Tibial nerve (tissue), 4 donors: ENCODE measurements around the gene AXDND1.

Experiments
- CTCF ChIP-seq, 5 experiments: fragments of 200-600 bp in 3 of 5; fragments of 450-650 bp in 2 of 5; sonication (generic) in 3 of 5; IDR thresholded peaks; one replicate each; pipeline ENCODE4 v1.5.1; 2016 to 2019; ENCODE audit warnings: antibody characterized with exemption in 5 of 5, mild to moderate bottlenecking in 3 of 5, moderate library complexity in 2 of 5
- EP300 ChIP-seq, 2 donors: sonication (generic); formaldehyde crosslinking; IDR thresholded peaks; one replicate each; pipeline ENCODE4 v1.6.1; 2017; ENCODE audit warnings: antibody characterized with exemption in 2 of 2, mild to moderate bottlenecking in 1 of 2
- POLR2A ChIP-seq, 2 donors: fragments of 450-650 bp; IDR thresholded peaks; one replicate each; pipeline ENCODE4 v1.6.1; 2017; ENCODE audit warnings: antibody characterized with exemption in 2 of 2, mild to moderate bottlenecking in 2 of 2, moderate library complexity in 2 of 2

DNA sequence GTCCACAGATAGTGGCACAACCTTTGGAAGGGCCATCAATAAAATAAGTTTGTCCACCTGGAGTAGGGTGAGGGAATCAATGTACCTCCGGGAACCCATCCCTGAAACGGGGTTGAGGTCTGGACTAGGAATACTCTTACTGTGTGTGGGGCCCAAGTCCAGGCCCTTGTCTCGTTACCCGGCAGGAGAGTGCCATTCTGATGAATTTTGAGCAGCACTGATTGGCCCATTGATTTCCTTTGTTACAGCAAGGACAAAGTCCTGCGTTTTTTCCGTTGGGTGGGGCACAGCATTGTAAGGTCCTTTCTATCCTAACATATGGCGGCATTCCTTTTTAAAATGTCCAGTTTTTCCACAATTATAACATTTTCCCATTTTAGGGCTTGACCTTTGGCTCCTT lies 75.2 kb downstream of the AXDND1 start:
- TF ChIP-seq CTCF (IDR thresholded peaks at IDR 0.05) (no peak), POLR2A (IDR thresholded peaks at IDR 0.05) (no peak), EP300 (IDR thresholded peaks at IDR 0.05) (no peak)
